Peyer's patch (tissue), 4 donors: ENCODE results near the gene EFEMP2. TPM values are rescaled to one million over a fixed set of nuclear protein-coding genes. Genes with fewer than 3 reads are reported as not detected.

ENCODE experiments used
- DNase-seq, 3 donors: peaks; one replicate each; pipeline ENCODE4 v3.0.0-alpha.2; 2017 to 2019
- H3K27ac ChIP-seq, 4 donors: fragments of 200-600 bp; sonication (generic); one replicate each; pipeline ENCODE4 v1.5.1; 2016 to 2019
- H3K27me3 ChIP-seq, 2 donors: fragments of 200-600 bp; sonication (generic); one replicate each; pipeline ENCODE4 v1.5.1; 2019
- H3K36me3 ChIP-seq, 3 donors: fragments of 200-600 bp; sonication (generic); one replicate each; pipeline ENCODE4 v1.5.1; 2016 to 2019
- H3K4me1 ChIP-seq, 4 donors: fragments of 200-600 bp; sonication (generic); one replicate each; pipeline ENCODE4 v1.5.1; 2016 to 2019
- H3K4me3 ChIP-seq, 4 donors: fragments of 200-600 bp; sonication (generic); 1 replicate in 3 of 4; 2 replicates in 1 of 4; pipeline ENCODE4 v1.5.1; 2016 to 2019; ENCODE audit warnings: mild to moderate bottlenecking in 1 of 4
- H3K9me3 ChIP-seq, 4 donors: fragments of 200-600 bp; sonication (generic); one replicate each; pipeline ENCODE4 v1.5.1; 2016 to 2019; ENCODE audit warnings: mild to moderate bottlenecking in 1 of 4
- POLR2A ChIP-seq, 2 donors: fragments of 450-650 bp; IDR thresholded peaks; one replicate each; pipeline ENCODE4 v1.5.1; 2017; ENCODE audit warnings: antibody characterized with exemption in 2 of 2, mild to moderate bottlenecking in 2 of 2, moderate library complexity in 2 of 2
- total RNA-seq, 4 donors: library from RNA; depleted of rRNA; stranded (reverse); fragments of >200 nt; gene quantifications; one replicate each; pipeline ENCODE4 v1.1.0, GENCODE V29; 2016
- TF ChIP-seq, protein P1 (sequence below), 6 experiments: fragments of 450-650 bp in 4 of 6; fragments of 200-600 bp in 2 of 6; sonication (generic) in 1 of 6; IDR thresholded peaks; one replicate each; pipeline ENCODE4 v1.5.1; 2017 to 2019; ENCODE audit warnings: antibody characterized with exemption in 6 of 6, mild to moderate bottlenecking in 3 of 6, moderate library complexity in 1 of 6

Gene EFEMP2
- total RNA-seq, 4 donors from 2014 or later: 4.4 to 75.1 (median 12.1) TPM

- H3K4me3 ChIP-seq: peak within 1 kb of the TSS; percentile 94 to 99 (median 97)
- no peaks in the 10 kb centered on the region for H3K27me3 ChIP-seq
- TF ChIP-seq POLR2A (IDR thresholded peaks at IDR 0.05): peak; percentile 40 to 56
- TF ChIP-seq, protein P1, sequence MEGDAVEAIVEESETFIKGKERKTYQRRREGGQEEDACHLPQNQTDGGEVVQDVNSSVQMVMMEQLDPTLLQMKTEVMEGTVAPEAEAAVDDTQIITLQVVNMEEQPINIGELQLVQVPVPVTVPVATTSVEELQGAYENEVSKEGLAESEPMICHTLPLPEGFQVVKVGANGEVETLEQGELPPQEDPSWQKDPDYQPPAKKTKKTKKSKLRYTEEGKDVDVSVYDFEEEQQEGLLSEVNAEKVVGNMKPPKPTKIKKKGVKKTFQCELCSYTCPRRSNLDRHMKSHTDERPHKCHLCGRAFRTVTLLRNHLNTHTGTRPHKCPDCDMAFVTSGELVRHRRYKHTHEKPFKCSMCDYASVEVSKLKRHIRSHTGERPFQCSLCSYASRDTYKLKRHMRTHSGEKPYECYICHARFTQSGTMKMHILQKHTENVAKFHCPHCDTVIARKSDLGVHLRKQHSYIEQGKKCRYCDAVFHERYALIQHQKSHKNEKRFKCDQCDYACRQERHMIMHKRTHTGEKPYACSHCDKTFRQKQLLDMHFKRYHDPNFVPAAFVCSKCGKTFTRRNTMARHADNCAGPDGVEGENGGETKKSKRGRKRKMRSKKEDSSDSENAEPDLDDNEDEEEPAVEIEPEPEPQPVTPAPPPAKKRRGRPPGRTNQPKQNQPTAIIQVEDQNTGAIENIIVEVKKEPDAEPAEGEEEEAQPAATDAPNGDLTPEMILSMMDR (IDR thresholded peaks at IDR 0.05): peak in 2 of 6 experiments; percentile 6 to 44
- peak; percentile 99 to 100 (median 99) for DNase-seq
- H3K4me1 ChIP-seq: peaks cover 2 to 48% (median 21%) of the 10 kb centered on the region in 4 donors
- H3K27ac ChIP-seq: peak within 1 kb of the TSS; percentile 88 to 100 (median 95)
- peaks cover 0 to 18% (median 0%) of the 10 kb centered on the region in 3 donors for H3K36me3 ChIP-seq
- no peaks in the 10 kb centered on the region for H3K9me3 ChIP-seq
Measured at GRCh38 chr11:65919141-65919572, 46.6 kb upstream of the EFEMP2 start, which contains the start of gene DRAP1. TSS of gene DRAP1 (plus strand) at chr11:65919426. CDS start at chr11:65919502, 76 bp downstream.

- DNase-seq: no peak
- TF ChIP-seq, protein P1 (IDR thresholded peaks at IDR 0.05): no peak
- TF ChIP-seq POLR2A (IDR thresholded peaks at IDR 0.05): peak in 1 of 2 donors; percentile 12
- Histone ChIP-seq H3K9me3 (no peaks in the 10 kb centered on the region), H3K4me3 (peak within 1 kb of the TSS; percentile 94 to 99 (median 97)), H3K27ac (peak within 1 kb of the TSS; percentile 88 to 100 (median 95)), H3K36me3 (peaks cover 0 to 18% (median 0%) of the 10 kb centered on the region in 3 donors), H3K27me3 (no peaks in the 10 kb centered on the region), H3K4me1 (peaks cover 2 to 48% (median 21%) of the 10 kb centered on the region in 4 donors)
Measured at GRCh38 chr11:65918211-65919140, 45.9 kb upstream of the EFEMP2 start, which contains the start of gene C11orf68. TSS of gene C11orf68 (minus strand) at chr11:65919062. CDS start at chr11:65919031, 31 bp downstream.

- no peak for DNase-seq
- TF ChIP-seq POLR2A (IDR thresholded peaks at IDR 0.05): no peak
- TF ChIP-seq, protein P1 (IDR thresholded peaks at IDR 0.05): no peak
- Histone ChIP-seq H3K36me3 (peaks cover 0 to 13% (median 0%) of the 10 kb centered on the region in 3 donors), H3K27me3 (no peaks in the 10 kb centered on the region), H3K27ac (peak overlapping the region in 3 of 4 donors; percentile 88 to 100 (median 98)), H3K9me3 (no peaks in the 10 kb centered on the region), H3K4me3 (peak overlapping the region; percentile 92 to 99 (median 96)), H3K4me1 (peaks cover 2 to 48% (median 21%) of the 10 kb centered on the region in 4 donors)
Measured at GRCh38 chr11:65917434-65918210, 45.0 kb upstream of the EFEMP2 start.

DNA sequence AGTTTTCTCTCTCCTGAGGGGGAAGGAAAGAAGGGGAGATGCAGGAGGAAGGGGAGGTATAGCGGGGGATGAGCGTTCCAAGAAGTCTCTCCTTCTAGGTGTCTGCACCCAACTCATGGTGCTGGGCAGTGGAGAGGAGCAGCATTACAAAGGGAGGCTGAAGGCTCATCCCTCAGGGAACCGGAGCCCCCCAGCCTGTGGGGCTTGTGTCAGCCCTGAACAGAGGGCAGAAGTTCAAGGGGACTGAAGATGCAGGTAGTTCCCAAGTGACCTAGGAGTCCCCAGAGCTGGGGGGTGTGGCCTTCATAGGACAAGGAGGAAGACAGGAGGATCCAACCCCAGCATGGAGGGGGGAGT, 44.5 kb upstream of the EFEMP2 start:
- H3K27me3 ChIP-seq: no peaks in the 10 kb centered on the region
- H3K36me3 ChIP-seq: peaks cover 0 to 8% (median 0%) of the 10 kb centered on the region in 3 donors
- H3K4me3 ChIP-seq: peak overlapping the region in 1 of 4 donors; percentile 94
- TF ChIP-seq, protein P1 (IDR thresholded peaks at IDR 0.05): no peak
- no peak for TF ChIP-seq POLR2A (IDR thresholded peaks at IDR 0.05)
- H3K9me3 ChIP-seq: no peaks in the 10 kb centered on the region
- no peak for DNase-seq
- H3K27ac ChIP-seq: peak overlapping the region in 2 of 4 donors; percentile 75 to 98
- H3K4me1 ChIP-seq: peaks cover 2 to 48% (median 21%) of the 10 kb centered on the region in 4 donors

GRCh38 chr11:65916391-65916790, 43.8 kb upstream of the EFEMP2 start:
- TF ChIP-seq, protein P1 (IDR thresholded peaks at IDR 0.05): no peak
- H3K36me3 ChIP-seq: peaks cover 0 to 3% (median 0%) of the 10 kb centered on the region in 3 donors
- no peaks in the 10 kb centered on the region for H3K9me3 ChIP-seq
- peaks cover 2 to 51% (median 21%) of the 10 kb centered on the region in 4 donors for H3K4me1 ChIP-seq
- no peak overlapping the region for H3K4me3 ChIP-seq
- peak overlapping the region; percentile 25 to 98 (median 78) for H3K27ac ChIP-seq
- no peaks in the 10 kb centered on the region for H3K27me3 ChIP-seq
- DNase-seq: no peak
